Measurements from ENCODE around the gene TMEM18. TPM values are rescaled to one million over a fixed set of nuclear protein-coding genes. Genes with fewer than 3 reads are reported as not detected.
"Not testable (repeated sequence)": the region's sequence is repeated elsewhere in the genome, so short reads cannot be mapped to it uniquely, and the experiment has no call there.

TMEM18 gene
- total and polyA plus RNA-seq, 2 of the 13 experiments (the other 11 are each of a cell fraction or from before 2014, with no cell fraction given) = 45.9 to 49.4 TPM

- peaks cover 0 to 6% of the 10 kb centered on the region in 2 experiments; a peak in 2 of 5 replicates for H3K27me3 ChIP-seq (ENCODE audit: control insufficient read depth in 1 of 2, insufficient read depth in 2 of 2, low read length in 2 of 2)
- no peaks in the 10 kb centered on the region for H3K79me2 ChIP-seq (ENCODE audit: insufficient read depth, low read length)
- WGBS (ENCODE audit: low lambda C conversion rate) = 6% methylated on average over 1 of the region's 1 CpG
- TF ChIP-seq ZNF12 (CRISPR knock-in tag; IDR thresholded peaks at IDR 0.05) = no peak
- H3K4me1 ChIP-seq (ENCODE audit: insufficient read depth, low read length) = no peaks in the 10 kb centered on the region
- in situ Hi-C loops (cut with HindIII; ENCODE audit: extremely low pct_ligation_motif_present, low pct_unique_long_range_greater_than_20kb) (no loop called here), intact Hi-C loops (cut with micrococcal nuclease; ENCODE audit: unreplicated experiment) (no loop called here)
- H3K36me3 ChIP-seq (replicated peaks in 1 of 2; ENCODE audit: control insufficient read depth in 1 of 2, insufficient read depth in 2 of 2, low read length in 2 of 2) = no peaks in the 10 kb centered on the region
- ChIA-PET CTCF (ENCODE audit: low intra/inter-chr PET ratio, low total read pairs) (no interaction called here), POLR2A (no interaction called here)
- H3K9me3 ChIP-seq (ENCODE audit: low read length) = peaks cover 40% of the 10 kb centered on the region
- no peak overlapping the region for H3K27ac ChIP-seq (ENCODE audit: extremely low read length, insufficient read depth, low read length)
- BruUV-seq (replicated peaks) = no TSS peak
- DNase-seq (ENCODE audit: low spot score) (no peak), ATAC-seq (no peak), FAIRE-seq (no peak)
- no peak overlapping the region for H2AFZ ChIP-seq (ENCODE audit: low read length)
- H3K4me3 ChIP-seq (replicated peaks in 1 of 3; ENCODE audit: insufficient read depth in 1 of 3, low read depth in 2 of 3, low read length in 3 of 3) = no peak overlapping the region
- H3K4me2 ChIP-seq (ENCODE audit: low read depth, low read length) = no peak overlapping the region
- no peak overlapping the region for H3K9ac ChIP-seq (ENCODE audit: insufficient read depth, low read depth, low read length)
- H4K20me1 ChIP-seq (ENCODE audit: insufficient read depth, low read length) = no peaks in the 10 kb centered on the region
Observed at GRCh38 chr2:685421-685820, 8.2 kb upstream of the TMEM18 start.

- POLR2A ChIA-PET = not testable (repeated sequence)
Observed at GRCh38 chr2:684913-685312, 7.7 kb upstream of the TMEM18 start.

GRCh38 chr2:682226-682625 lies 5.0 kb upstream of the TMEM18 start:
- no peak for DNase-seq (ENCODE audit: low spot score)
- H3K27me3 ChIP-seq (ENCODE audit: control insufficient read depth in 1 of 2, insufficient read depth in 2 of 2, low read length in 2 of 2) = no peaks in the 10 kb centered on the region; a peak in 1 of 5 replicates
- H3K4me3 ChIP-seq (replicated peaks in 1 of 3; ENCODE audit: insufficient read depth in 1 of 3, low read depth in 2 of 3, low read length in 3 of 3) = no peak overlapping the region
- H3K27ac ChIP-seq (ENCODE audit: extremely low read length, insufficient read depth, low read length) = no peak overlapping the region
- no peak for ATAC-seq
- H3K9me3 ChIP-seq (ENCODE audit: low read length) = peaks cover 40% of the 10 kb centered on the region
- H4K20me1 ChIP-seq (ENCODE audit: insufficient read depth, low read length) = no peaks in the 10 kb centered on the region
- no peak overlapping the region for H3K9ac ChIP-seq (ENCODE audit: insufficient read depth, low read depth, low read length)
- peaks cover 3% of the 10 kb centered on the region for H3K79me2 ChIP-seq (ENCODE audit: insufficient read depth, low read length)
- no peaks in the 10 kb centered on the region for H3K36me3 ChIP-seq (replicated peaks in 1 of 2; ENCODE audit: control insufficient read depth in 1 of 2, insufficient read depth in 2 of 2, low read length in 2 of 2)
- intact Hi-C loops (cut with micrococcal nuclease; ENCODE audit: unreplicated experiment) = no loop called here
- H3K4me1 ChIP-seq (ENCODE audit: insufficient read depth, low read length) = peaks cover 12% of the 10 kb centered on the region
- no peak for FAIRE-seq
- H3K4me2 ChIP-seq (ENCODE audit: low read depth, low read length) = no peak overlapping the region
- no TSS peak for BruUV-seq (replicated peaks)
- no peak overlapping the region for H2AFZ ChIP-seq (ENCODE audit: low read length)
- ChIA-PET POLR2A (no interaction called here), CTCF (ENCODE audit: low intra/inter-chr PET ratio, low total read pairs) (no interaction called here)
- in situ Hi-C loops (cut with HindIII; ENCODE audit: extremely low pct_ligation_motif_present, low pct_unique_long_range_greater_than_20kb) = no loop called here
- TF ChIP-seq GLI4 (CRISPR knock-in tag; IDR thresholded peaks at IDR 0.05; ENCODE audit: borderline replicate concordance) = no peak
- TF ChIP-seq CHD4 (IDR thresholded peaks at IDR 0.05; ENCODE audit: borderline replicate concordance, low read length) = no peak
- no peak for TF ChIP-seq ZNF850 (CRISPR knock-in tag; conservative IDR thresholded peaks at IDR 0.05)
- TF ChIP-seq ZNF382 (CRISPR knock-in tag; IDR thresholded peaks at IDR 0.05; ENCODE audit: borderline replicate concordance) = no peak
- TF ChIP-seq RAD21 (CRISPR knock-in tag; IDR thresholded peaks at IDR 0.05) = no peak
- no peak for TF ChIP-seq PRDM4 (CRISPR knock-in tag; IDR thresholded peaks at IDR 0.05; ENCODE audit: borderline replicate concordance)
- TF ChIP-seq ZNF354B (CRISPR knock-in tag; IDR thresholded peaks at IDR 0.05) = no peak
- no peak for TF ChIP-seq NR2F1 (CRISPR knock-in tag; IDR thresholded peaks at IDR 0.05)
- no peak for TF ChIP-seq ZNF720 (CRISPR knock-in tag; IDR thresholded peaks at IDR 0.05)
- TF ChIP-seq YY1 (IDR thresholded peaks at IDR 0.05; ENCODE audit: insufficient read depth, insufficient replicate concordance, low read depth, low read length) = no peak

More at GRCh38 chr2:684913-685312, 7.7 kb upstream of the TMEM18 start:
- BruUV-seq (replicated peaks); H3K79me2 ChIP-seq (ENCODE audit: insufficient read depth, low read length); H3K9ac ChIP-seq (ENCODE audit: insufficient read depth, low read depth, low read length); H3K4me1 ChIP-seq (ENCODE audit: insufficient read depth, low read length); H4K20me1 ChIP-seq (ENCODE audit: insufficient read depth, low read length); H3K27ac ChIP-seq (ENCODE audit: extremely low read length, insufficient read depth, low read length); intact Hi-C loops (cut with micrococcal nuclease; ENCODE audit: unreplicated experiment); H3K36me3 ChIP-seq (replicated peaks in 1 of 2; ENCODE audit: control insufficient read depth in 1 of 2, insufficient read depth in 2 of 2, low read length in 2 of 2); H3K4me2 ChIP-seq (ENCODE audit: low read depth, low read length); ATAC-seq; H2AFZ ChIP-seq (ENCODE audit: low read length); in situ Hi-C loops (cut with HindIII; ENCODE audit: extremely low pct_ligation_motif_present, low pct_unique_long_range_greater_than_20kb); H3K4me3 ChIP-seq (replicated peaks in 1 of 3; ENCODE audit: insufficient read depth in 1 of 3, low read depth in 2 of 3, low read length in 3 of 3); FAIRE-seq; CTCF ChIA-PET (ENCODE audit: low intra/inter-chr PET ratio, low total read pairs); H3K27me3 ChIP-seq (ENCODE audit: control insufficient read depth in 1 of 2, insufficient read depth in 2 of 2, low read length in 2 of 2); DNase-seq (ENCODE audit: low spot score): not testable (repeated sequence)
- WGBS (ENCODE audit: low lambda C conversion rate) = 3% methylated on average over 2 of the region's 2 CpGs
- H3K9me3 ChIP-seq (ENCODE audit: low read length) = peaks cover 40% of the 10 kb centered on the region

All from HepG2 (cell line).